PC-9 (cell line): ENCODE results near the gene KCNIP2. TPM values are rescaled to one million over a fixed set of nuclear protein-coding genes. Genes with fewer than 3 reads are reported as not detected.
A peak's percentile ranks its signal among the peaks of the same experiment; 100 is the strongest.

ENCODE experiments used
- Bru-seq: library from RNA; stranded (reverse); fragments of 400-500 nt; gene quantifications from one replicate; lab custom pipeline; 2021; lab: Mats Ljungman, UMichigan
- BruChase-seq, 2 experiments: library from RNA; stranded (reverse); fragments of 400-500 nt; gene quantifications; one replicate each; lab custom pipeline; 2021; lab: Mats Ljungman, UMichigan
- BruUV-seq: library from RNA; stranded (reverse); fragments of 400-500 nt; replicated peaks from 2 replicates; lab custom pipeline; 2021; lab: Mats Ljungman, UMichigan
- CTCF ChIA-PET: fragments of 300-600 bp; sonication (Branson Sonifier 250); formaldehyde crosslinking; loops from one replicate; lab custom pipeline; 2022; ENCODE audit warnings: antibody characterized with exemption; lab: Charles Lee
- POLR2A ChIA-PET: fragments of 300-600 bp; sonication (Branson Sonifier 250); formaldehyde crosslinking; loops from one replicate; lab custom pipeline; 2022; ENCODE audit warnings: antibody characterized with exemption; ENCODE audit not compliant: unreplicated experiment; lab: Charles Lee
- DNase-seq, 2 experiments: peaks; one replicate each; pipeline versions ENCODE4 v3.0.0 to v3.0.0-alpha.2; 2015 to 2022; ENCODE audit warnings: mixed read lengths in 1 of 2
- H2AFZ ChIP-seq: fragments of 200-600 bp; sonication (generic); 2 replicates; pipeline ENCODE4 v1.8.1; 2017; ENCODE audit warnings: antibody characterized with exemption
- H3F3A ChIP-seq: fragments of 200-600 bp; sonication (generic); 2 replicates; pipeline ENCODE4 v1.8.1; 2017; ENCODE audit warnings: antibody characterized with exemption, mild to moderate bottlenecking, low read depth; ENCODE audit not compliant: insufficient read depth
- H3K27ac ChIP-seq: fragments of 200-600 bp; sonication (generic); 2 replicates; pipeline ENCODE4 v1.6.1; 2016; ENCODE audit warnings: mixed run types
- H3K27me3 ChIP-seq: fragments of 200-600 bp; sonication (generic); 2 replicates; pipeline ENCODE4 v1.6.1; 2016; ENCODE audit warnings: low read depth, mixed run types; ENCODE audit not compliant: insufficient read depth
- H3K36me3 ChIP-seq: fragments of 200-600 bp; sonication (generic); 2 replicates; pipeline ENCODE4 v1.6.1; 2016; ENCODE audit warnings: low read depth, mixed run types
- H3K4me1 ChIP-seq: fragments of 200-600 bp; sonication (generic); replicated peaks from 2 replicates; pipeline ENCODE4 v1.6.1; 2016; ENCODE audit warnings: mixed run types; ENCODE audit not compliant: insufficient read depth
- H3K4me2 ChIP-seq: fragments of 200-600 bp; sonication (generic); 2 replicates; pipeline ENCODE4 v1.6.1; 2017; ENCODE audit warnings: mixed run types
- H3K4me3 ChIP-seq: fragments of 200-600 bp; sonication (generic); 2 replicates; pipeline ENCODE4 v1.6.1; 2016; ENCODE audit warnings: mixed run types
- H3K79me2 ChIP-seq: fragments of 200-600 bp; sonication (generic); 2 replicates; pipeline ENCODE4 v1.6.1; 2017; ENCODE audit warnings: low read depth, mixed run types
- H3K9me2 ChIP-seq: fragments of 200-600 bp; sonication (generic); 2 replicates; pipeline ENCODE4 v1.8.1; 2017; ENCODE audit warnings: mild to moderate bottlenecking; ENCODE audit not compliant: insufficient read depth
- H3K9me3 ChIP-seq: fragments of 200-600 bp; sonication (generic); 2 replicates; pipeline ENCODE4 v1.8.1; 2016; ENCODE audit warnings: low read depth; ENCODE audit not compliant: insufficient read depth
- H4K20me1 ChIP-seq: fragments of 200-600 bp; sonication (generic); 2 replicates; pipeline ENCODE4 v1.8.1; 2017; ENCODE audit not compliant: insufficient read depth
- CTCF ChIP-seq: fragments of 200-600 bp; sonication (generic); conservative IDR thresholded peaks from 2 replicates; pipeline ENCODE4 v1.6.1; 2017; ENCODE audit warnings: mixed run types, antibody characterized with exemption, mild to moderate bottlenecking, moderate library complexity
- EZH2 ChIP-seq: fragments of 200-600 bp; sonication (generic); IDR thresholded peaks from 2 replicates; pipeline ENCODE4 v1.8.0; 2017; ENCODE audit warnings: antibody characterized with exemption, low read depth
- intact Hi-C: fragments of 100-400 bp; cut with micrococcal nuclease; formaldehyde crosslinking; loops from one replicate; pipeline ENCODE4 v1.10.0; 2022; ENCODE audit not compliant: unreplicated experiment
- long read RNA-seq: library from polyadenylated mRNA; stranded (forward); transcript quantifications from one replicate; pipeline ENCODE4 v2.0.0, GENCODE V29; 2022
- total RNA-seq: library from RNA; stranded (reverse); gene quantifications from 2 replicates; pipeline ENCODE4 v1.2.3, GENCODE V29; 2021

KCNIP2 gene
- total RNA-seq (4.0 and 5.1 TPM in 2 replicates), Bru-seq, nascent RNA (percentile 46 among the genes with signal in this experiment), BruChase-seq, experiment 1, labeled RNA remaining after a 2-hour chase (percentile 68 among the genes with signal in this experiment), BruChase-seq, experiment 2, labeled RNA remaining after a 6-hour chase (percentile 63 among the genes with signal in this experiment)
- long read RNA-seq, partial matches to known transcripts: 0 of 1 reads
- long read RNA-seq, other reads (novel, unspliced or antisense): 1 of 1 reads

- TF ChIP-seq CTCF: no peak
- no peak within 1 kb of the TSS for H3K4me2 ChIP-seq
- H2AFZ ChIP-seq: no peak within 1 kb of the TSS
- H3K9me2 ChIP-seq: no peaks in the 10 kb centered on the region
- no peaks in the 10 kb centered on the region for H4K20me1 ChIP-seq
- H3K9me3 ChIP-seq: no peaks in the 10 kb centered on the region
- BruUV-seq: no TSS peak
- H3K4me3 ChIP-seq: no peak within 1 kb of the TSS
- H3K79me2 ChIP-seq: no peaks in the 10 kb centered on the region
- H3F3A ChIP-seq: no peaks in the 10 kb centered on the region
- DNase-seq: no peak
- no peaks in the 10 kb centered on the region for H3K36me3 ChIP-seq
- no peaks in the 10 kb centered on the region for H3K27me3 ChIP-seq
- no peaks in the 10 kb centered on the region for H3K4me1 ChIP-seq
- ChIA-PET POLR2A (interaction anchor here (0.7 kb wide), 1 partner anchor 632 kb away, joined by 3 read pairs; no protein-coding TSS in a partner anchor), CTCF (no interaction called here)
- H3K27ac ChIP-seq: no peak within 1 kb of the TSS
- intact Hi-C loops: no loop called here
These were observed at the start of gene KCNIP2 for GRCh38 chr10:101843032-101844021. Gene KCNIP2 (minus strand): TSS chr10:101843800. CDS start chr10:101843568, 232 bp downstream.

DNA sequence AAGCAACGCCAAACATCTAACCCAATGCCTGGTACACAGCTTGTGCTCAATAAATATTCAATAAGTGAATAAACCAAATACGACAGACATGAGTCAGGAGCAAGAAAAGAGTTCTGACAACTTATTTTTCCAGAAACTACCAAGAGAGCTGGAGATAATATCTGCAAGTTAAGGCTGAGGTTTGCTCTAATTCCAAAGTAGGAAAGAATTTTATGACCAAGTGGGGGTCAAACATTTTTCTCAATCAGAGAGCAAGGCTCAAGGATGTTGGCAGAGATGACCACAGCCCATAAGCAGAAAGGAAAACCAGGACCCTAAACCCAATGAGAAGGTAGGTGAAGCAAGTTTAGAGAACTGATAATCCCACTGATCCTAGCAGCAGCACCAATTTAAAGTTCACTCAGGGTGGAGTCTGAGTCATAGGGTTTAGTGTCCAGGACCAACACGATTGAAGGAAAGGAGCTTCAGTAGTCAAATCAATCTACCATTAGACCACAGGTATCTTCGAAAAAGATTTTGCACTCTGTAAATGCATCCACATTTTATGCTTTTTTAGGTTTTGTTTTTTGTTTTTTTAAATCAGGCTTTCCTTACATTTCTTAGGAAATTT, 49.3 kb upstream of the KCNIP2 start:
- CTCF ChIA-PET: no interaction called here
- no peaks in the 10 kb centered on the region for H4K20me1 ChIP-seq
- POLR2A ChIA-PET: interaction anchor here (0.6 kb wide), 1 partner anchor 159 kb away, joined by 3 read pairs; no protein-coding TSS in a partner anchor
- H3K4me3 ChIP-seq: no peak overlapping the region
- no peak overlapping the region for H3K27ac ChIP-seq
- H3K9me3 ChIP-seq: no peaks in the 10 kb centered on the region
- no peaks in the 10 kb centered on the region for H3K9me2 ChIP-seq
- no peak overlapping the region for H2AFZ ChIP-seq
- H3K4me1 ChIP-seq: no peaks in the 10 kb centered on the region
- intact Hi-C loops: no loop called here
- no peaks in the 10 kb centered on the region for H3K36me3 ChIP-seq
- H3K4me2 ChIP-seq: no peak overlapping the region
- DNase-seq: no peak
- H3K27me3 ChIP-seq: no peaks in the 10 kb centered on the region
- H3K79me2 ChIP-seq: no peaks in the 10 kb centered on the region
- no peaks in the 10 kb centered on the region for H3F3A ChIP-seq
- BruUV-seq: no TSS peak
- TF ChIP-seq EZH2 (no peak), CTCF (no peak)
